ENCODE measurements around the gene DLGAP4. TPM values are rescaled to one million over a fixed set of nuclear protein-coding genes. Genes with fewer than 3 reads are reported as not detected.

Gene DLGAP4
- total and polyA plus RNA-seq, 2 of the 13 experiments (the other 11 are each of a cell fraction or from before 2014, with no cell fraction given) = 15.2 to 26.7 TPM

DNA sequence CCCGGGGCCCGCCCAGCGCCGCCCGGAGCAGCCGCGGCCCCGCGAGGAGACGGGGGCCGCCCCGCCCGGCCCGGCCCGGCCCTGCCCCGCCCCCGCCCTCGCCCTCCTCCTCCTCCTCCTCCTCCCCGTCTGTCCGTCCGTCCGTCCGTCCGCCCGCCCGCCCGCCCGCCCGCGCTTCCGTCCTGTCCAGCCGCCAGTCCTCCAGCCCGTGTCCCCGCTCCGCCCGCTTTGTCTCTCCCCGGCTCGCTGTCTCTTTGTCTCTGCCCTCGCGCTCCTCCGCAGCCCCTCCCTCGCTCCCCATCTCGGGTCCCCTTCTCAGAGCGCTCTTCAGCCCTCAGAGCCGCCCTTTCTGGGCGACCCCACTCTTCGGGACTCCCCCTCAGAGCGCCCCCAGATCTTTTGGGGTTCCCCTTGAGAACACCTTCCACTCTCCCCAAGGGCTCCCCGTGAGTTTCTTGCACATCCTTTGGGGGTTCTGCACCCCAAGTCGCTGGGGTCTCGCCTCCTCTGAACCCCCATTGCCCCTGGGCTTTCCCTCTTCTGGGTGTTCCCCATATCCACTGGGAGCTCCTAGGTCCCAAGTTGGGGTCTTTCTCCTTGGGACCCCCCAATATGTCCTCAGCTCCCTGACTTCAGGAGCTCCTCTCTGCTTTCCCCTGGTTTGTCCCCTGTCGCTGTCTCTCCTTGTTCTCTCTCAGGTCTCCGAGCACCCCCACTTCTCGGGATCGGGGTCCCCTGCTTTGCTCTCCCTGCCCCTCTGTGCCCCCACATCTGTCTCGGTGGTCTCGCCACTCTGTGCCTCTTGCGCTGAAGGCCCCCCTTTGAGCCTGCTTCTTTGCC lies 155.7 kb downstream of the DLGAP4 start (continued):
- TF ChIP-seq, protein P1, sequence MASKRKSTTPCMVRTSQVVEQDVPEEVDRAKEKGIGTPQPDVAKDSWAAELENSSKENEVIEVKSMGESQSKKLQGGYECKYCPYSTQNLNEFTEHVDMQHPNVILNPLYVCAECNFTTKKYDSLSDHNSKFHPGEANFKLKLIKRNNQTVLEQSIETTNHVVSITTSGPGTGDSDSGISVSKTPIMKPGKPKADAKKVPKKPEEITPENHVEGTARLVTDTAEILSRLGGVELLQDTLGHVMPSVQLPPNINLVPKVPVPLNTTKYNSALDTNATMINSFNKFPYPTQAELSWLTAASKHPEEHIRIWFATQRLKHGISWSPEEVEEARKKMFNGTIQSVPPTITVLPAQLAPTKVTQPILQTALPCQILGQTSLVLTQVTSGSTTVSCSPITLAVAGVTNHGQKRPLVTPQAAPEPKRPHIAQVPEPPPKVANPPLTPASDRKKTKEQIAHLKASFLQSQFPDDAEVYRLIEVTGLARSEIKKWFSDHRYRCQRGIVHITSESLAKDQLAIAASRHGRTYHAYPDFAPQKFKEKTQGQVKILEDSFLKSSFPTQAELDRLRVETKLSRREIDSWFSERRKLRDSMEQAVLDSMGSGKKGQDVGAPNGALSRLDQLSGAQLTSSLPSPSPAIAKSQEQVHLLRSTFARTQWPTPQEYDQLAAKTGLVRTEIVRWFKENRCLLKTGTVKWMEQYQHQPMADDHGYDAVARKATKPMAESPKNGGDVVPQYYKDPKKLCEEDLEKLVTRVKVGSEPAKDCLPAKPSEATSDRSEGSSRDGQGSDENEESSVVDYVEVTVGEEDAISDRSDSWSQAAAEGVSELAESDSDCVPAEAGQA (IDR thresholded peaks at IDR 0.05; ENCODE audit: low read depth) = no peak
- TF ChIP-seq, protein P1 (CRISPR knock-in tag; IDR thresholded peaks at IDR 0.05; ENCODE audit: borderline replicate concordance) = no peak
- TF ChIP-seq, protein P2, sequence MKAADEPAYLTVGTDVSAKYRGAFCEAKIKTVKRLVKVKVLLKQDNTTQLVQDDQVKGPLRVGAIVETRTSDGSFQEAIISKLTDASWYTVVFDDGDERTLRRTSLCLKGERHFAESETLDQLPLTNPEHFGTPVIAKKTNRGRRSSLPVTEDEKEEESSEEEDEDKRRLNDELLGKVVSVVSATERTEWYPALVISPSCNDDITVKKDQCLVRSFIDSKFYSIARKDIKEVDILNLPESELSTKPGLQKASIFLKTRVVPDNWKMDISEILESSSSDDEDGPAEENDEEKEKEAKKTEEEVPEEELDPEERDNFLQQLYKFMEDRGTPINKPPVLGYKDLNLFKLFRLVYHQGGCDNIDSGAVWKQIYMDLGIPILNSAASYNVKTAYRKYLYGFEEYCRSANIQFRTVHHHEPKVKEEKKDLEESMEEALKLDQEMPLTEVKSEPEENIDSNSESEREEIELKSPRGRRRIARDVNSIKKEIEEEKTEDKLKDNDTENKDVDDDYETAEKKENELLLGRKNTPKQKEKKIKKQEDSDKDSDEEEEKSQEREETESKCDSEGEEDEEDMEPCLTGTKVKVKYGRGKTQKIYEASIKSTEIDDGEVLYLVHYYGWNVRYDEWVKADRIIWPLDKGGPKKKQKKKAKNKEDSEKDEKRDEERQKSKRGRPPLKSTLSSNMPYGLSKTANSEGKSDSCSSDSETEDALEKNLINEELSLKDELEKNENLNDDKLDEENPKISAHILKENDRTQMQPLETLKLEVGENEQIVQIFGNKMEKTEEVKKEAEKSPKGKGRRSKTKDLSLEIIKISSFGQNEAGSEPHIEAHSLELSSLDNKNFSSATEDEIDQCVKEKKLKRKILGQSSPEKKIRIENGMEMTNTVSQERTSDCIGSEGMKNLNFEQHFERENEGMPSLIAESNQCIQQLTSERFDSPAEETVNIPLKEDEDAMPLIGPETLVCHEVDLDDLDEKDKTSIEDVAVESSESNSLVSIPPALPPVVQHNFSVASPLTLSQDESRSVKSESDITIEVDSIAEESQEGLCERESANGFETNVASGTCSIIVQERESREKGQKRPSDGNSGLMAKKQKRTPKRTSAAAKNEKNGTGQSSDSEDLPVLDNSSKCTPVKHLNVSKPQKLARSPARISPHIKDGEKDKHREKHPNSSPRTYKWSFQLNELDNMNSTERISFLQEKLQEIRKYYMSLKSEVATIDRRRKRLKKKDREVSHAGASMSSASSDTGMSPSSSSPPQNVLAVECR (CRISPR knock-in tag; IDR thresholded peaks at IDR 0.05; ENCODE audit: borderline replicate concordance) = peak; percentile 16; the same call in 1 of the 2 replicates
- TF ChIP-seq NFATC3 (CRISPR knock-in tag; IDR thresholded peaks at IDR 0.05) (no peak), ZNF329 (CRISPR knock-in tag; IDR thresholded peaks at IDR 0.05; ENCODE audit: low read depth) (no peak), BHLHE40 (IDR thresholded peaks at IDR 0.05; ENCODE audit: low read length) (no peak), SIX1 (CRISPR knock-in tag; IDR thresholded peaks at IDR 0.05; ENCODE audit: borderline replicate concordance) (no peak), ZNF660 (CRISPR knock-in tag; IDR thresholded peaks at IDR 0.05; ENCODE audit: borderline replicate concordance, low read depth) (no peak), SIX4 (CRISPR knock-in tag; IDR thresholded peaks at IDR 0.05) (no peak), NR2F1 (CRISPR knock-in tag; IDR thresholded peaks at IDR 0.05) (0 out of 4 replicates have a peak, but pooled peaks of 1 of the 2 experiments have one; percentile 10), ZFP62 (CRISPR knock-in tag; IDR thresholded peaks at IDR 0.05) (no peak)
- TF ChIP-seq, protein P3, sequence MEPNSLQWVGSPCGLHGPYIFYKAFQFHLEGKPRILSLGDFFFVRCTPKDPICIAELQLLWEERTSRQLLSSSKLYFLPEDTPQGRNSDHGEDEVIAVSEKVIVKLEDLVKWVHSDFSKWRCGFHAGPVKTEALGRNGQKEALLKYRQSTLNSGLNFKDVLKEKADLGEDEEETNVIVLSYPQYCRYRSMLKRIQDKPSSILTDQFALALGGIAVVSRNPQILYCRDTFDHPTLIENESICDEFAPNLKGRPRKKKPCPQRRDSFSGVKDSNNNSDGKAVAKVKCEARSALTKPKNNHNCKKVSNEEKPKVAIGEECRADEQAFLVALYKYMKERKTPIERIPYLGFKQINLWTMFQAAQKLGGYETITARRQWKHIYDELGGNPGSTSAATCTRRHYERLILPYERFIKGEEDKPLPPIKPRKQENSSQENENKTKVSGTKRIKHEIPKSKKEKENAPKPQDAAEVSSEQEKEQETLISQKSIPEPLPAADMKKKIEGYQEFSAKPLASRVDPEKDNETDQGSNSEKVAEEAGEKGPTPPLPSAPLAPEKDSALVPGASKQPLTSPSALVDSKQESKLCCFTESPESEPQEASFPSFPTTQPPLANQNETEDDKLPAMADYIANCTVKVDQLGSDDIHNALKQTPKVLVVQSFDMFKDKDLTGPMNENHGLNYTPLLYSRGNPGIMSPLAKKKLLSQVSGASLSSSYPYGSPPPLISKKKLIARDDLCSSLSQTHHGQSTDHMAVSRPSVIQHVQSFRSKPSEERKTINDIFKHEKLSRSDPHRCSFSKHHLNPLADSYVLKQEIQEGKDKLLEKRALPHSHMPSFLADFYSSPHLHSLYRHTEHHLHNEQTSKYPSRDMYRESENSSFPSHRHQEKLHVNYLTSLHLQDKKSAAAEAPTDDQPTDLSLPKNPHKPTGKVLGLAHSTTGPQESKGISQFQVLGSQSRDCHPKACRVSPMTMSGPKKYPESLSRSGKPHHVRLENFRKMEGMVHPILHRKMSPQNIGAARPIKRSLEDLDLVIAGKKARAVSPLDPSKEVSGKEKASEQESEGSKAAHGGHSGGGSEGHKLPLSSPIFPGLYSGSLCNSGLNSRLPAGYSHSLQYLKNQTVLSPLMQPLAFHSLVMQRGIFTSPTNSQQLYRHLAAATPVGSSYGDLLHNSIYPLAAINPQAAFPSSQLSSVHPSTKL (CRISPR knock-in tag; IDR thresholded peaks at IDR 0.05) = no peak
- TF ChIP-seq, protein P4, sequence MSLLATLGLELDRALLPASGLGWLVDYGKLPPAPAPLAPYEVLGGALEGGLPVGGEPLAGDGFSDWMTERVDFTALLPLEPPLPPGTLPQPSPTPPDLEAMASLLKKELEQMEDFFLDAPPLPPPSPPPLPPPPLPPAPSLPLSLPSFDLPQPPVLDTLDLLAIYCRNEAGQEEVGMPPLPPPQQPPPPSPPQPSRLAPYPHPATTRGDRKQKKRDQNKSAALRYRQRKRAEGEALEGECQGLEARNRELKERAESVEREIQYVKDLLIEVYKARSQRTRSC (CRISPR knock-in tag; IDR thresholded peaks at IDR 0.05; ENCODE audit: low read depth) = no peak

All from HepG2 (cell line).